ENCODE data around the gene OR7D4. TPM values are rescaled to one million over a fixed set of nuclear protein-coding genes. Genes with fewer than 3 reads are reported as not detected.

OR7D4 gene
- total RNA-seq, 1 donor from 2014 or later, result not detected

DNA sequence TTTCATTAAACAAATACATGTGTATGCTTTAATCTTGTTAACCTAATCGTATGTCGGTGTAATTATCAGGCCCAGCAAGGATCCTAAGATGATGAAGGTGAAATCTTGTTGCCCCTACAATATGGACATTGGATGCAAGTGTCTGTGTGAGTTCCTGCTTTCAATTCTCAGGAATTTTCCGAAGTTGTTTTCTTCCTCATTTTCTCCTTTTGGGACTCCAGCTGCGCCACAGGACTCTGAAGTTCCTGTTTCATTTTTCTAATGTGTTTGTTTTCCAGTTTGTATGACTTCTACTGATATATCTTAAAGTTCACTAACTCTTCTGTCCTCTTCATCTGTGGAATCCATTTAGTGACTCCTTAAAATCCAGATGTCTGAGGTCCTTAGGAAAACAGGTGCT lies 52.5 kb downstream of the OR7D4 start:
- H3K4me1 ChIP-seq, result no peaks in the 10 kb centered on the region
- ATAC-seq, result no peak
- TF ChIP-seq, protein P1, sequence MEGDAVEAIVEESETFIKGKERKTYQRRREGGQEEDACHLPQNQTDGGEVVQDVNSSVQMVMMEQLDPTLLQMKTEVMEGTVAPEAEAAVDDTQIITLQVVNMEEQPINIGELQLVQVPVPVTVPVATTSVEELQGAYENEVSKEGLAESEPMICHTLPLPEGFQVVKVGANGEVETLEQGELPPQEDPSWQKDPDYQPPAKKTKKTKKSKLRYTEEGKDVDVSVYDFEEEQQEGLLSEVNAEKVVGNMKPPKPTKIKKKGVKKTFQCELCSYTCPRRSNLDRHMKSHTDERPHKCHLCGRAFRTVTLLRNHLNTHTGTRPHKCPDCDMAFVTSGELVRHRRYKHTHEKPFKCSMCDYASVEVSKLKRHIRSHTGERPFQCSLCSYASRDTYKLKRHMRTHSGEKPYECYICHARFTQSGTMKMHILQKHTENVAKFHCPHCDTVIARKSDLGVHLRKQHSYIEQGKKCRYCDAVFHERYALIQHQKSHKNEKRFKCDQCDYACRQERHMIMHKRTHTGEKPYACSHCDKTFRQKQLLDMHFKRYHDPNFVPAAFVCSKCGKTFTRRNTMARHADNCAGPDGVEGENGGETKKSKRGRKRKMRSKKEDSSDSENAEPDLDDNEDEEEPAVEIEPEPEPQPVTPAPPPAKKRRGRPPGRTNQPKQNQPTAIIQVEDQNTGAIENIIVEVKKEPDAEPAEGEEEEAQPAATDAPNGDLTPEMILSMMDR (IDR thresholded peaks at IDR 0.05), result no peak
- H3K27me3 ChIP-seq, result no peaks in the 10 kb centered on the region
- H3K27ac ChIP-seq, result no peak overlapping the region
- no peak overlapping the region for H3K4me3 ChIP-seq
- H3K9me3 ChIP-seq, result no peaks in the 10 kb centered on the region
- no peak for DNase-seq
- intact Hi-C loops (cut with DNase I), result no loop called here
- peaks cover 16% of the 10 kb centered on the region for H3K36me3 ChIP-seq

DNA sequence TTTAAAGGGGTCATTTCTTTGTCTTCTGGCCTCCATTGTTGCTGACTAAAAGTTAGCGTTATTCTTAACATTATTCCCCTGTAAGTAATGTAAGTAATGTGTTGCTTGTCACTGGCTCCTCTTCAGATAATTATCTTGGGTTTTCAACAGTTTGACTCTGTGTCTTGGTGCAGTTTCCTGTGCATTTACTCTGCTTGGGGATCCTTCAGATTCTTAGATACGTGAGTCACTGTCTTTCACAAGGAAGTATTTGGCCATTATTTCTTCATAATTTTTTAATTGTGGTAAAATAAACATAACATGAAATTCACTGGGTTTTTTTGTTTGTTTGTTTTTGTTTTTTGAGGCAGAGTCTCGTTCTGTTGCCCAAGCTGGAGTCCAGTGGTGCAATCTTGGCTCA lies 54.1 kb downstream of the OR7D4 start:
- no peak for DNase-seq
- TF ChIP-seq, protein P1 (IDR thresholded peaks at IDR 0.05), result no peak
- H3K9me3 ChIP-seq, result peaks cover 6% of the 10 kb centered on the region
- H3K36me3 ChIP-seq, result peaks cover 32% of the 10 kb centered on the region
- intact Hi-C loops (cut with DNase I), result no loop called here
- ATAC-seq, result no peak
- H3K4me3 ChIP-seq, result no peak overlapping the region
- H3K4me1 ChIP-seq, result no peaks in the 10 kb centered on the region
- no peaks in the 10 kb centered on the region for H3K27me3 ChIP-seq
- H3K27ac ChIP-seq, result no peak overlapping the region

DNA sequence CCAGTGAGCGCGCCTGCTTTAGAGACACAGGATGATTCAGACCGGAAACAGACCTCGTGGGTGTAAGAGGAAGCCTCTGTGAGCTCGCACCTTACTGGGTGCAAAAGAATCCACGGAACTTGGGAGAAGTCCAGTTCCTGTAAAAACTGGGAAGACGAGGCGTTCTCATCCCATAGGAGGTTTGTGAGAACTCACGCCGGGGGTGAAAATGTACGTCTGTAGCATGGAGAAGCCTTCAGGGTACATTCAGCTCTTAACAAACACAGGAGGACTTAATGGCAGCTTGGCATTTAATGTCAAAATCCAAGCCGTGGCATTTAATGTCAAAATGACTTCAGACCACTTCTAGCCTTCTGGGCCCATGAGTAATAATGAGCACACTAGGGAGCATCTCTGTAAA lies 58.0 kb downstream of the OR7D4 start:
- Histone ChIP-seq H3K27ac (no peak overlapping the region), H3K9me3 (peaks cover 6% of the 10 kb centered on the region), H3K27me3 (no peaks in the 10 kb centered on the region), H3K36me3 (peaks cover 71% of the 10 kb centered on the region), H3K4me3 (no peak overlapping the region), H3K4me1 (no peaks in the 10 kb centered on the region)
- intact Hi-C loops (cut with DNase I), result no loop called here
- ATAC-seq (no peak), DNase-seq (no peak)
- TF ChIP-seq, protein P1 (IDR thresholded peaks at IDR 0.05), result no peak

Other genes starting within 250 kb of the OR7D4 start
- 0.41 TPM for gene MUC16, start 209.2 kb downstream of the OR7D4 start, total RNA-seq
- not detected for gene OR1M1, start 132.5 kb downstream of the OR7D4 start, total RNA-seq
- gene OR7G2, start 112.1 kb downstream of the OR7D4 start, total RNA-seq, result not detected
- not detected for gene OR7G1, start 103.8 kb downstream of the OR7D4 start, total RNA-seq
- gene OR7G3, start 92.6 kb downstream of the OR7D4 start, total RNA-seq, result not detected
- 28.2 TPM for gene ZNF317, start 79.2 kb downstream of the OR7D4 start, total RNA-seq
- 0.52 TPM for gene OR7D2, start 40.6 kb downstream of the OR7D4 start, total RNA-seq
- not detected for gene OR7E24, start 31.3 kb upstream of the OR7D4 start, total RNA-seq
- 5.3 TPM for gene ZNF699, start 90.2 kb upstream of the OR7D4 start, total RNA-seq
- gene ZNF559, start 104.6 kb upstream of the OR7D4 start, total RNA-seq, result 21.2 TPM
- gene ZNF177, start 143.4 kb upstream of the OR7D4 start, total RNA-seq, result 3.3 TPM
- gene ZNF266, start 216.0 kb upstream of the OR7D4 start, total RNA-seq, result 24.5 TPM

All from upper lobe of right lung (tissue), 1 donor.